ENCODE measurements around the gene UGT1A3.

The UGT1A3 gene

GRCh38 chr2:233816771-233817170 lies 87.9 kb downstream of the UGT1A3 start:
- peak; percentile 58 for DNase-seq (ENCODE audit: low spot score)

DNA sequence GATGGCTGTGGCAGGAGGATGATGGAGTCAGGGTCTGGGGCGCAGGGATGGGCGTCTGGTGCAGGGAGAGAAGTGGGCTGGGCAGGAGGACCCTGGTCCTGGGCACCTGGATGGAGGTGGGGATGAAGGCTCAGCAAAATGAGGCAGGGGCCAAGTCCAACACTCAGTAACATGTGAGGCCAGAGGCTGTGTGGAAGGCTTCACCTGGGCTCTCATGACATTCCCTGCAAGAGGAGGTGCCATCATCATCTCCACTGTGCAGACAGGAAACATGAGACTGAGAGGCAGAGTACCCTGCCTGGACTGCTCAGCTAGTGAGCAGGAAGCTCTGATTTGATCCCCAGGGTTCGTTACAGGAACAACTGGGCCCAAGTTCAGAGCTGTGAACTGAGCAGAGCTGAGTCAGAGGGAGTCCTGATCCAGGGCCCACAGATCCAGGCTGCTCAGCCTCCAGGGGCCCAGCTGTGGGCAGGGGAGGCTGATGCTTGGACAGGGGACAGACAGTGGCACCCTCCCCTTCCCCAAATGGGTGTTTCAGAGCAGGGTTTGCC lies 88.6 kb downstream of the UGT1A3 start:
- DNase-seq (ENCODE audit: low spot score), result no peak

GRCh38 chr2:233817995-233818638 lies 89.3 kb downstream of the UGT1A3 start:
- DNase-seq (ENCODE audit: low spot score), result no peak

DNA sequence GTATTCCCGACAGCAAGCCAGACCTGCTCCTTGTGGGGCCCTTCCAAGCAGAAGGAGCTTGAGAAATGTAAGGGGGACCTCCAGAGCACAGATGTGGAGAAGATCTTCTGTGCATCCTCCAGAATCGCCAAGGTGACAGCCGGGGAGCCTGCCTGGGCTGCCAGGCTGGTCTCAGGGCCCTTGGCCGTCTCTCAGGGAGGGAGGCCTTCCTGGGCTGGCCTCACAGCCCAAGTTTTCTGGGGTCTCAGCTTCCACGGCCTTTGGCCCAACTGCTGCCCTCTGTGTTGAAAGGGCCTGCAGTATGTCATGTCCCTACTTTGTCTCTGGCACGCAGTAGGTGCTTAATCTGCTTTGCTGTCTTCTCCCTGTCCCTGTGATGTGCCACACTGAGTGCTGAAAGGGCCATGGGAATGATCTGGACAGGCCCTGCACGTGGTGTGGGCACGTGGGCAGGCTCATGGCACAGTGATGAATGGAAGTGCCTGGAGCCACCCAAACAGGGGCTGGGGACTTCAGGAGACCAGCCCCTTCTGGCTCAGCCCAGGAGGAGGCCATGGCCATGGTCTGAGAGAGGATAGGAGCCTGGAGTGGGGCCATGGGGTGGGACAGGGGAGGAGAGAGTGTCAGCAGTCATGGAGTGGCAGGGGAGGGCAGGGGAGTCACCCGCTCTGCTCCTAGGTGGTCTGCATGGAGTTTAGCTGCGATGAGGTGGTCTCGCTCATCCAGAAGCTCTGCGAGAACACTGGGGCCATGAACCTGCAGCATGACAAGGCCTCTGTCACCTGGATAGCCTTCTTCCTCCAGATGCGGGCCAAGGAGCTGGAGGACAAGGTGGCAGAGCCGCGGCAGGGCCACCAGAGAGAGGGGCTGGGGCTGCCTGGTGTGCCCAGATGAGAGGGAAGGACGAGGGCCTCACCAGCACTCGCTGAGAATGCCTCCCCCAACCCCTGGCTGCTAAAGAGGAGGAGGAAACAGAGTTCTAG lies 90.1 kb downstream of the UGT1A3 start:
- no peak for DNase-seq (ENCODE audit: low spot score)

GRCh38 chr2:233819884-233820773 lies 91.3 kb downstream of the UGT1A3 start:
- no peak for DNase-seq (ENCODE audit: low spot score)

- DNase-seq (ENCODE audit: low spot score), result no peak
These were observed 91.9 kb downstream of the UGT1A3 start for GRCh38 chr2:233820774-233821105.

DNA sequence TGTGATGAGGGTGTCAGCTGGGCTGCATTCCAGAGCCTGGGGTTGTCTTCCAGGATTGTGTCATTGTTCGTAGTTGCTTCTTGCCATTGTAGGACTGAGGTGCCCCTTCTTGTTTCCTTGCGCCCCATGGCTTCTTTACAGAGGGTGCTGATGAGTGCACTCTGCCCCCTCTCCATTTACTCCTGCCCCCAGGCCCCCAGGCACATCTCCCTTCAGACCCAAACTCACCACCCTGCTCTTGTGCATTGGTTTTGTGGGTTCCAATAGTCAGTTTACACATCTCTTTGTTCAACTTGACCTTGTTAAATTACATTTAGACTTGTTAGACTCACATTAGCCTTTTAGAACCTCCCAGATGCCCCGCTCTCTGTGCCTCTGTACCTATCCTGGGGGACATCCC lies 92.4 kb downstream of the UGT1A3 start:
- no peak for DNase-seq (ENCODE audit: low spot score)

- no peak for DNase-seq (ENCODE audit: low spot score)
These were observed 92.9 kb downstream of the UGT1A3 start for GRCh38 chr2:233821709-233822100.

GRCh38 chr2:233822101-233822771 lies 93.4 kb downstream of the UGT1A3 start:
- DNase-seq (ENCODE audit: low spot score), result no peak

All from HuH-7 (cell line).